IMR-90 (cell line): ENCODE results near the gene NTM. TPM values are rescaled to one million over a fixed set of nuclear protein-coding genes. Genes with fewer than 3 reads are reported as not detected.

Experiments used
- ATAC-seq: fragments of 200-7000 bp; cut with Tn5 transposase; 2 replicates; pipeline ENCODE4 v1.9.1; 2020; ENCODE audit warnings: low read depth, mild to moderate bottlenecking, moderate library complexity
- BruUV-seq: library from RNA; stranded (reverse); fragments of 400-500 nt; replicated peaks from 2 replicates; lab custom pipeline; 2021; lab: Mats Ljungman, UMichigan
- CTCF ChIA-PET: fragments of 300-600 bp; formaldehyde crosslinking; extraction: SDS; loops from one replicate; lab custom pipeline; 2021; ENCODE audit warnings: antibody characterized with exemption; lab: Yijun Ruan, JAX
- POLR2A ChIA-PET: fragments of 300-600 bp; sonication (Branson Sonifier 250); formaldehyde crosslinking; loops from one replicate; lab custom pipeline; 2022; ENCODE audit warnings: antibody characterized with exemption; ENCODE audit not compliant: unreplicated experiment; lab: Charles Lee
- DNase-seq: peaks from one replicate; pipeline ENCODE4 v3.0.0; 2013
- H2AFZ ChIP-seq: replicated peaks from 2 replicates; pipeline ENCODE3; 2013; ENCODE audit warnings: low read length, mild to moderate bottlenecking; ENCODE audit not compliant: poor library complexity
- H2AK5ac ChIP-seq: 2 replicates; pipeline ENCODE4 v1.6.1; 2013; ENCODE audit warnings: low read depth, low read length, inconsistent platforms
- H2AK9ac ChIP-seq: replicated peaks from 2 replicates; pipeline ENCODE3; 2013; ENCODE audit warnings: mild to moderate bottlenecking, low read depth, low read length, moderate library complexity; ENCODE audit not compliant: poor library complexity
- H2BK120ac ChIP-seq: 2 replicates; pipeline ENCODE4 v1.6.1; 2013; ENCODE audit warnings: low read depth, low read length, inconsistent platforms
- H2BK15ac ChIP-seq: 3 replicates; pipeline ENCODE4 v1.6.1; 2013; ENCODE audit warnings: low read depth, low read length, inconsistent platforms
- H2BK20ac ChIP-seq: 2 replicates; pipeline ENCODE4 v1.6.1; 2013; ENCODE audit warnings: low read depth, mild to moderate bottlenecking, inconsistent platforms, low read length, moderate library complexity
- H2BK5ac ChIP-seq: 2 replicates; pipeline ENCODE4 v1.6.1; 2013; ENCODE audit warnings: mild to moderate bottlenecking, low read depth, low read length, inconsistent platforms; ENCODE audit not compliant: poor library complexity, severe bottlenecking
- H3K14ac ChIP-seq: replicated peaks from 2 replicates; pipeline ENCODE4 v1.6.1; 2013; ENCODE audit warnings: low read depth, low read length, inconsistent platforms
- H3K18ac ChIP-seq: 2 replicates; pipeline ENCODE4 v1.6.1; 2013; ENCODE audit warnings: low read depth, low read length, control low read depth
- H3K23ac ChIP-seq: 2 replicates; pipeline ENCODE4 v1.6.1; 2013; ENCODE audit warnings: low read depth, low read length, inconsistent platforms
- H3K27ac ChIP-seq: 2 replicates; pipeline ENCODE4 v1.5.1; 2013; ENCODE audit warnings: mild to moderate bottlenecking, control low read depth, low read length; ENCODE audit not compliant: insufficient read depth
- H3K27me3 ChIP-seq: 2 replicates; pipeline ENCODE4 v1.6.1; 2013; ENCODE audit warnings: low read length; ENCODE audit not compliant: control insufficient read depth, insufficient read depth
- H3K36me3 ChIP-seq: 2 replicates; pipeline ENCODE4 v1.6.1; 2013; ENCODE audit warnings: low read length, mixed read lengths; ENCODE audit not compliant: control insufficient read depth, insufficient read depth
- H3K4ac ChIP-seq: 2 replicates; pipeline ENCODE4 v1.6.1; 2013; ENCODE audit warnings: low read depth, low read length, inconsistent platforms
- H3K4me1 ChIP-seq: 2 replicates; pipeline ENCODE4 v1.6.1; 2013; ENCODE audit warnings: low read length, mixed read lengths; ENCODE audit not compliant: control insufficient read depth, insufficient read depth
- H3K4me2 ChIP-seq: 2 replicates; pipeline ENCODE4 v1.6.1; 2013; ENCODE audit warnings: low read depth, mild to moderate bottlenecking, control low read depth, low read length, moderate library complexity
- H3K4me3 ChIP-seq: 2 replicates; pipeline ENCODE4 v1.5.1; 2013; ENCODE audit warnings: low read depth, mild to moderate bottlenecking, control low read depth, low read length, moderate library complexity; ENCODE audit not compliant: insufficient read depth
- H3K56ac ChIP-seq: 2 replicates; pipeline ENCODE4 v1.6.1; 2013; ENCODE audit warnings: low read length, inconsistent platforms; ENCODE audit not compliant: insufficient read depth; ENCODE audit errors: extremely low read depth
- H3K79me1 ChIP-seq, 2 experiments: 2 replicates each; pipeline ENCODE4 v1.6.1; 2013; ENCODE audit warnings: low read length in 2 of 2, inconsistent platforms in 1 of 2, low read depth in 1 of 2
- H3K9ac ChIP-seq: 2 replicates; pipeline ENCODE4 v1.6.1; 2013; ENCODE audit warnings: low read depth, low read length, control low read depth
- H3K9me1 ChIP-seq: 2 replicates; pipeline ENCODE4 v1.6.1; 2013; ENCODE audit warnings: low read length, inconsistent platforms; ENCODE audit not compliant: insufficient read depth
- H3K9me3 ChIP-seq: 2 replicates; pipeline ENCODE4 v1.6.1; 2013; ENCODE audit warnings: low read length; ENCODE audit not compliant: control insufficient read depth, insufficient read depth
- H4K20me1 ChIP-seq: 2 replicates; pipeline ENCODE4 v1.6.1; 2013; ENCODE audit warnings: low read length, inconsistent platforms; ENCODE audit not compliant: insufficient read depth
- H4K5ac ChIP-seq: 2 replicates; pipeline ENCODE4 v1.6.1; 2013; ENCODE audit warnings: mild to moderate bottlenecking, low read depth, low read length, control low read depth
- H4K8ac ChIP-seq, 2 experiments: 2 replicates each; pipeline ENCODE4 v1.6.1; 2013; ENCODE audit warnings: low read depth in 2 of 2, low read length in 2 of 2, control low read depth in 1 of 2, inconsistent platforms in 1 of 2
- H4K91ac ChIP-seq: 2 replicates; pipeline ENCODE4 v1.6.1; 2013; ENCODE audit warnings: low read depth, low read length, inconsistent platforms; ENCODE audit not compliant: insufficient read depth
- CHD1 ChIP-seq: IDR thresholded peaks from 2 replicates; pipeline ENCODE4 v1.6.1; 2012; ENCODE audit warnings: low read depth, low read length, improper control_type of control experiment
- CTCF ChIP-seq: conservative IDR thresholded peaks from 2 replicates; pipeline ENCODE4 v1.5.1; 2012; ENCODE audit warnings: mild to moderate bottlenecking, low read depth, low read length, improper control_type of control experiment
- POLR2A ChIP-seq: IDR thresholded peaks from 2 replicates; pipeline ENCODE4 v1.6.1; 2012; ENCODE audit warnings: mild to moderate bottlenecking, low read depth, low read length
- RCOR1 ChIP-seq: IDR thresholded peaks from 2 replicates; pipeline ENCODE4 v1.6.1; 2012; ENCODE audit warnings: mild to moderate bottlenecking, low read length, improper control_type of control experiment; ENCODE audit not compliant: insufficient replicate concordance
- RFX5 ChIP-seq: IDR thresholded peaks from 2 replicates; pipeline ENCODE4 v1.8.0; 2012; ENCODE audit warnings: low read depth, mild to moderate bottlenecking, low read length, moderate library complexity
- WGBS, 2 experiments: methylation state at CpG; one replicate each; pipeline versions ENCODE4 v1.1.5 to v1.1.7; 2013; ENCODE audit warnings: missing lambda C conversion rate in 2 of 2; ENCODE audit not compliant: insufficient read length in 1 of 2; ENCODE audit errors: extremely low coverage in 2 of 2; 5-methylcytosine and 5-hydroxymethylcytosine counted together
- dilution Hi-C: fragments of 300-500 bp; cut with HindIII; formaldehyde crosslinking; loops from one replicate; pipeline ENCODE4 v1.14.3; 2018; ENCODE audit warnings: low sequenced_read_pairs; ENCODE audit not compliant: unreplicated experiment
- in situ Hi-C: fragments of 300-500 bp; cut with MboI; formaldehyde crosslinking; loops from 3 replicates; pipeline ENCODE4 v1.14.3; 2019; ENCODE audit warnings: low sequenced_read_pairs, inconsistent platforms, mixed read lengths
- intact Hi-C: fragments of 100-400 bp; cut with micrococcal nuclease; formaldehyde crosslinking; loops from 2 replicates; pipeline ENCODE4 v1.10.0; 2022
- polyA plus RNA-seq, 3 experiments: library from polyadenylated mRNA; depleted of rRNA; stranded (reverse); fragments of >200 nt; gene quantifications; 2 replicates each; pipeline ENCODE4 v1.2.3, GENCODE V29; 2012; ENCODE audit warnings: low replicate concordance in 1 of 3
- total RNA-seq: library from RNA; depleted of rRNA; stranded (reverse); fragments of >200 nt; gene quantifications from 2 replicates; pipeline ENCODE4 v1.2.3, GENCODE V29; 2012

NTM gene
- total and polyA plus RNA-seq, 2 of the 4 experiments (the other 2 are of a cell fraction) = 19.5 to 25.5 TPM

GRCh38 chr11:131672191-131672590, 301.8 kb downstream of the NTM start:
- no peak for ATAC-seq
- no TSS peak for BruUV-seq
- H3K27me3 ChIP-seq = no peaks in the 10 kb centered on the region
- DNase-seq = peak; percentile 25
- no peak overlapping the region for H2BK5ac ChIP-seq
- CTCF ChIA-PET = no interaction called here
- H3K9me1 ChIP-seq = 0 out of 2 replicates have a peak, but pooled peaks cover 3% of the 10 kb centered on the region
- H3K27ac ChIP-seq = no peak overlapping the region
- in situ Hi-C loops = loop anchor here (5.0 to 10.0 kb wide), 2 partner anchors 607 to 750 kb away; no protein-coding TSS in a partner anchor
- no peak overlapping the region for H2BK120ac ChIP-seq
- H3K4me3 ChIP-seq = no peak overlapping the region
- no peak overlapping the region for H3K4me2 ChIP-seq
- H2BK20ac ChIP-seq = no peak overlapping the region
- no peaks in the 10 kb centered on the region for H3K9me3 ChIP-seq
- H2AK9ac ChIP-seq = no peak overlapping the region
- no peak overlapping the region for H3K4ac ChIP-seq
- intact Hi-C loops = no loop called here
- H3K14ac ChIP-seq = no peak overlapping the region
- no peaks in the 10 kb centered on the region for H3K79me1 ChIP-seq
- peak overlapping the region; percentile 13 for H2AFZ ChIP-seq
- H4K8ac ChIP-seq = no peak overlapping the region
- peaks cover 2% of the 10 kb centered on the region; the same call in 1 of the 2 replicates for H3K4me1 ChIP-seq
- TF ChIP-seq CTCF (no peak), RCOR1 (no peak), POLR2A (no peak), CHD1 (no peak), RFX5 (no peak)
- WGBS, 2 experiments = 68% methylated on average over 11 of the region's 15 CpGs; no CpG with 5 or more reads in 1 of the 2 experiments
- no peak overlapping the region for H3K23ac ChIP-seq
- dilution Hi-C loops = no loop called here
- POLR2A ChIA-PET = no interaction called here
- no peak overlapping the region for H4K91ac ChIP-seq
- H3K36me3 ChIP-seq = no peaks in the 10 kb centered on the region
- no peak overlapping the region for H3K18ac ChIP-seq
- no peaks in the 10 kb centered on the region for H4K20me1 ChIP-seq
- H3K9ac ChIP-seq = no peak overlapping the region
- H2BK15ac ChIP-seq = no peak overlapping the region
- H4K5ac ChIP-seq = no peak overlapping the region
- no peak overlapping the region for H3K56ac ChIP-seq
- H2AK5ac ChIP-seq = no peak overlapping the region
